GM18498 (cell line): ENCODE data around the gene VENTX.

Experiments used
- ATAC-seq: cut with Tn5 transposase; IDR thresholded peaks from one replicate; pipeline ENCODE4 v1.9.1; 2021; ENCODE audit warnings: mild to moderate bottlenecking, moderate library complexity; ENCODE audit not compliant: unreplicated experiment

Gene VENTX

GRCh38 chr10:133270773-133271297 is 33.2 kb downstream of the VENTX start:
- no peak for ATAC-seq

GRCh38 chr10:133271521-133272300 is 34.1 kb downstream of the VENTX start:
- no peak for ATAC-seq

- no peak for ATAC-seq
These were observed 34.8 kb downstream of the VENTX start for GRCh38 chr10:133272301-133272963.

GRCh38 chr10:133272964-133273420 is 35.3 kb downstream of the VENTX start:
- ATAC-seq: no peak

GRCh38 chr10:133273534-133274143 is 36.0 kb downstream of the VENTX start:
- no peak for ATAC-seq

GRCh38 chr10:133274751-133275683 is 37.4 kb downstream of the VENTX start:
- ATAC-seq: peak; percentile 50

GRCh38 chr10:133275684-133276092 is 38.0 kb downstream of the VENTX start:
- peak; percentile 40 for ATAC-seq

GRCh38 chr10:133276100-133276434 is 38.4 kb downstream of the VENTX start:
- no peak for ATAC-seq

- peak; percentile 51 for ATAC-seq
These were observed 39.0 kb downstream of the VENTX start, which contains the start of gene ADAM8 for GRCh38 chr10:133276435-133277201. Gene ADAM8 (minus strand): TSS chr10:133276868. CDS start chr10:133276817, 51 bp downstream.

- ATAC-seq: no peak
These were observed 39.8 kb downstream of the VENTX start for GRCh38 chr10:133277277-133277992.

GRCh38 chr10:133277993-133278576 is 40.4 kb downstream of the VENTX start:
- no peak for ATAC-seq

GRCh38 chr10:133278577-133279265 is 41.1 kb downstream of the VENTX start:
- peak; percentile 36 for ATAC-seq

- no peak for ATAC-seq
These were observed 41.9 kb downstream of the VENTX start for GRCh38 chr10:133279326-133280226.

GRCh38 chr10:133280391-133281059 is 42.9 kb downstream of the VENTX start:
- ATAC-seq: no peak

GRCh38 chr10:133281084-133281483 is 43.4 kb downstream of the VENTX start:
- no peak for ATAC-seq

- no peak for ATAC-seq
These were observed 44.1 kb downstream of the VENTX start for GRCh38 chr10:133281628-133282372.
